ENCODE measurements around the gene TOMM40L.

TOMM40L gene

GRCh38 chr1:161225534-161226319 lies at the start of gene TOMM40L:
TOMM40L (plus strand) TSS chr1:161226060; CDS start chr1:161226490, 430 bp downstream.
- peak; percentile 98 for DNase-seq

- peak; percentile 45 for DNase-seq
Observed at GRCh38 chr1:161176468-161177111, 49.3 kb upstream of the TOMM40L start.

GRCh38 chr1:161177112-161177935 lies 48.5 kb upstream of the TOMM40L start, which contains the start of gene B4GALT3:
B4GALT3 (minus strand) TSS chr1:161177507; CDS start chr1:161176060, 1,447 bp downstream.
- DNase-seq = peak; percentile 95

- DNase-seq = no peak
Observed at GRCh38 chr1:161177936-161178244, 48.0 kb upstream of the TOMM40L start.

GRCh38 chr1:161179698-161180097 lies 46.2 kb upstream of the TOMM40L start:
- no peak for DNase-seq

GRCh38 chr1:161180639-161181038 lies 45.2 kb upstream of the TOMM40L start:
- no peak for DNase-seq

GRCh38 chr1:161182214-161182613 lies 43.6 kb upstream of the TOMM40L start:
- no peak for DNase-seq

GRCh38 chr1:161185282-161185682 lies 40.6 kb upstream of the TOMM40L start:
- DNase-seq = no peak

GRCh38 chr1:161185732-161186311 lies 40.0 kb upstream of the TOMM40L start:
- DNase-seq = no peak

GRCh38 chr1:161187311-161187710 lies 38.5 kb upstream of the TOMM40L start:
- DNase-seq = no peak

GRCh38 chr1:161188381-161188780 lies 37.5 kb upstream of the TOMM40L start:
- DNase-seq = no peak

GRCh38 chr1:161189036-161189435 lies 36.8 kb upstream of the TOMM40L start:
- DNase-seq = no peak

GRCh38 chr1:161190962-161191521 lies 34.8 kb upstream of the TOMM40L start:
- no peak for DNase-seq

GRCh38 chr1:161191971-161192370 lies 33.9 kb upstream of the TOMM40L start:
- DNase-seq = no peak

- DNase-seq = peak; percentile 85
Observed at GRCh38 chr1:161192476-161193465, 33.1 kb upstream of the TOMM40L start.

- DNase-seq = no peak
Observed at GRCh38 chr1:161193561-161194235, 32.2 kb upstream of the TOMM40L start.

- no peak for DNase-seq
Observed at GRCh38 chr1:161195171-161195570, 30.7 kb upstream of the TOMM40L start.

- DNase-seq = no peak
Observed at GRCh38 chr1:161196111-161196510, 29.7 kb upstream of the TOMM40L start.

- DNase-seq = no peak
Observed at GRCh38 chr1:161196521-161197451, 29.1 kb upstream of the TOMM40L start.

All from DMS53 (cell line).